Pancreas (tissue), 10 donors: ENCODE data around the gene SORBS2. TPM values are rescaled to one million over a fixed set of nuclear protein-coding genes. Genes with fewer than 3 reads are reported as not detected.

Experiments
- ATAC-seq, 4 donors: fragments of 200-7000 bp; cut with Tn5 transposase; one replicate each; pipeline versions ENCODE4 v1.8.0 to v1.9.1; 2020; ENCODE audit warnings: mild to moderate bottlenecking in 4 of 4, moderate library complexity in 4 of 4
- DNase-seq, 6 donors: peaks; one replicate each; pipeline ENCODE4 v3.0.0-alpha.2; 2020
- FAIRE-seq: peaks from 2 replicates; lab custom pipeline; 2012; peaks lifted over from hg19 to GRCh38; lab: Jason Lieb, UNC
- H3K27ac ChIP-seq, 4 donors: fragments of 200-600 bp; sonication (generic); 1 replicate in 3 of 4; 2 replicates in 1 of 4; pipeline versions ENCODE4 v1.5.0 to v1.8.0; 2020
- H3K27me3 ChIP-seq, 4 donors: fragments of 200-600 bp; one replicate each; pipeline ENCODE4 v1.8.0; 2021
- H3K36me3 ChIP-seq, 3 donors: fragments of 200-600 bp; sonication (generic) in 1 of 3; one replicate each; pipeline versions ENCODE4 v1.5.0 to v1.8.0; 2020 to 2021
- H3K4me1 ChIP-seq, 3 donors: fragments of 200-600 bp; one replicate each; pipeline ENCODE4 v1.8.0; 2021
- H3K4me3 ChIP-seq, 4 donors: fragments of 200-600 bp; sonication (generic) in 2 of 4; one replicate each; pipeline versions ENCODE4 v1.5.0 to v1.8.0; 2020 to 2021
- H3K9me3 ChIP-seq, 4 donors: fragments of 200-600 bp; one replicate each; pipeline ENCODE4 v1.8.0; 2021
- CTCF ChIP-seq, 4 donors: fragments of 200-600 bp; sonication (generic) in 3 of 4; IDR thresholded peaks; one replicate each; pipeline versions ENCODE4 v1.5.0 to v1.8.0; 2021; ENCODE audit warnings: antibody characterized with exemption in 4 of 4
- WGBS, 2 donors: extraction: QIAGEN DNeasy Blood & Tissue Kit; methylation state at CpG; one replicate each; pipeline ENCODE4 v1.1.7; 2013; 5-methylcytosine and 5-hydroxymethylcytosine counted together
- intact Hi-C, 3 donors: fragments of 100-400 bp; cut with DNase I; formaldehyde crosslinking; loops; one replicate each; pipeline versions ENCODE4 v1.11.1 to v1.14.2; 2022
- polyA plus RNA-seq, 2 donors: library from polyadenylated mRNA; stranded (reverse); fragments of 200-250 nt; gene quantifications; one replicate each; pipeline ENCODE4 v1.2.3, GENCODE V29; 2013
- total RNA-seq, 6 donors: library from RNA; stranded (reverse); fragmentation: NEBNext Ultra II Directional in 4 of 6; extraction: Animal tissue kit (Norgen Biotek cat#: 25700) in 4 of 6; gene quantifications; one replicate each; pipeline versions ENCODE4 v1.2.1 to v1.2.4, GENCODE V29; 2021 to 2023
- donor health status: healthy with polysubstance abuse.
- donor health status: DM: no; HTN: no; CAD: no; lungs with moderate emphysema.
- donor health status: DM: no; HTN: no; CAD: no.
- donor health status: control.
- donor health status: control.
- donor health status: Bipolar disorder and iron deficiency.
- donor health status: DM: yes; HTN: yes; CAD: no.
- donor health status: DM: no; HTN: no; CAD: no.
- donor health status: DM: no; HTN: no; CAD: no.
- donor health status: DM: yes; HTN: yes; CAD: no.

SORBS2 gene
- total and polyA plus RNA-seq, 8 donors, result 61.7 to 245 (median 140) TPM

- Histone ChIP-seq H3K4me1 (peaks cover 0 to 23% (median 9%) of the 10 kb centered on the region in 3 donors), H3K4me3 (no peak overlapping the region), H3K36me3 (no peaks in the 10 kb centered on the region), H3K27ac (peak overlapping the region; percentile 51 to 86 (median 72)), H3K27me3 (no peaks in the 10 kb centered on the region), H3K9me3 (no peaks in the 10 kb centered on the region)
- TF ChIP-seq CTCF (IDR thresholded peaks at IDR 0.05), result no peak
- 40 to 50% methylated on average over 21 of the region's 21 CpGs for WGBS, 2 donors
- DNase-seq (peak in 5 of 6 donors; percentile 34 to 74 (median 67)), FAIRE-seq (no peak), ATAC-seq (peak; percentile 78 to 86 (median 78))
- intact Hi-C loops, result no loop called here
These were observed 244.3 kb downstream of the SORBS2 start for GRCh38 chr4:185567381-185568376.

- H3K27ac ChIP-seq, result peak overlapping the region; percentile 51 to 86 (median 72)
- H3K27me3 ChIP-seq, result no peaks in the 10 kb centered on the region
- no peaks in the 10 kb centered on the region for H3K9me3 ChIP-seq
- WGBS, 2 donors, result 59 to 69% methylated on average over 1 of the region's 1 CpG
- H3K4me3 ChIP-seq, result no peak overlapping the region
- FAIRE-seq, result no peak
- peaks cover 0 to 23% (median 9%) of the 10 kb centered on the region in 3 donors for H3K4me1 ChIP-seq
- peak in 1 of 6 donors; percentile 48 for DNase-seq
- no peak for TF ChIP-seq CTCF (IDR thresholded peaks at IDR 0.05)
- H3K36me3 ChIP-seq, result no peaks in the 10 kb centered on the region
- peak; percentile 82 to 89 (median 84) for ATAC-seq
- intact Hi-C loops, result no loop called here
These were observed 245.0 kb downstream of the SORBS2 start for GRCh38 chr4:185566972-185567371.

- no peak for DNase-seq
- Histone ChIP-seq H3K27ac (peak overlapping the region; percentile 51 to 86 (median 72)), H3K36me3 (no peaks in the 10 kb centered on the region), H3K9me3 (no peaks in the 10 kb centered on the region), H3K4me3 (no peak overlapping the region), H3K27me3 (no peaks in the 10 kb centered on the region), H3K4me1 (peaks cover 0 to 23% (median 9%) of the 10 kb centered on the region in 3 donors)
- no peak for ATAC-seq
- TF ChIP-seq CTCF (IDR thresholded peaks at IDR 0.05), result no peak
- intact Hi-C loops, result no loop called here
- FAIRE-seq, result no peak
- WGBS, 2 donors, result 67 to 75% methylated on average over 8 of the region's 8 CpGs
These were observed 245.6 kb downstream of the SORBS2 start for GRCh38 chr4:185566425-185566824.

GRCh38 chr4:185565696-185566095, 246.3 kb downstream of the SORBS2 start:
- Histone ChIP-seq H3K9me3 (no peaks in the 10 kb centered on the region), H3K36me3 (no peaks in the 10 kb centered on the region), H3K27ac (peak overlapping the region in 2 of 4 donors; percentile 72 to 86), H3K4me1 (peaks cover 0 to 23% (median 9%) of the 10 kb centered on the region in 3 donors), H3K4me3 (no peak overlapping the region), H3K27me3 (no peaks in the 10 kb centered on the region)
- no peak for TF ChIP-seq CTCF (IDR thresholded peaks at IDR 0.05)
- WGBS, 2 donors, result 72 to 77% methylated on average over 3 of the region's 3 CpGs
- intact Hi-C loops, result no loop called here
- DNase-seq (no peak), ATAC-seq (no peak), FAIRE-seq (no peak)
